ENCODE results near the gene C1QTNF5. TPM values are rescaled to one million over a fixed set of nuclear protein-coding genes. Genes with fewer than 3 reads are reported as not detected.

The C1QTNF5 gene
- total RNA-seq, 1 experiment from 2014 or later = 0.33 TPM

DNA sequence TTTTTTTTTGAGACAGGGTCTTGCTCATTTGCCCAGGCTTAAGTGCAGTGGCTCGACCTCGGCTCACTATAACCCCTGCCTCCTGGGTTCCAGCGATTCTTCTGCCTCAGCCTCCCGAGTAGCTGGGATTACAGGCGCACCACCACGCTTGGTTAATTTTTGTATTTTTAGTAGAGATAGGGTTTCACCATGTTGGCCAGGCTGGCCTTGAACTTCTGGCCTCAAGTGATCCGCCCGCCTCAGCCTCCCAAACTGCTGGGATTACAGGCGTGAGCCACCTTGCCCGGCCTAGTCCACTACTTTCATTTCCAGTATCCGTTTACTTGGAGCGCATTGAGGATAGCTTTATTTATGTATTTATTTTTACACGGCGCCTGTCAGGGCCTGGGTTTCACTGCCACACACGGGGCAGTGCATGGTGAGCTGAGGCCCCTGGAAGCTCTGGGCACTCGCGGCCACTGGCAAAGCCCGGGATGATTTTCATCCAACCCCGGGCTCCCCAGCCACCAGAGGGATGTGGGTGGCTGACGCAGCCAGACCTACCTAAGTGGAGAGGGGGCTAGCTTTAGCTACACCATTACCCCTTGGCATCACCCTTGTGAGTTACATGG is 17.7 kb downstream of the C1QTNF5 start:
- DNase-seq = no peak
- no peak overlapping the region for H2BK15ac ChIP-seq (ENCODE audit: low read depth, low read length)
- no peak overlapping the region for H2BK5ac ChIP-seq (ENCODE audit: insufficient read length, low read length)
- H2BK120ac ChIP-seq (ENCODE audit: low read depth, low read length, poor library complexity, severe bottlenecking) = no peak overlapping the region
- no peaks in the 10 kb centered on the region; a peak in 1 of 5 replicates for H3K9me3 Mint-ChIP-seq
- no peak overlapping the region for H4K5ac ChIP-seq (ENCODE audit: insufficient read length, low read depth, low read length)
- no peak overlapping the region for H3K23ac ChIP-seq (ENCODE audit: insufficient read length, low read depth, low read length)
- no peak overlapping the region for H3K4me3 Mint-ChIP-seq
- no peaks in the 10 kb centered on the region for H3K79me2 ChIP-seq (ENCODE audit: insufficient read depth, low read length)
- no peak overlapping the region for H3K4ac ChIP-seq (ENCODE audit: low read depth, low read length)
- no peak overlapping the region for H3K14ac ChIP-seq (ENCODE audit: insufficient read depth, low read length)
- peaks cover 12% of the 10 kb centered on the region for H3K23me2 ChIP-seq (ENCODE audit: insufficient read length, low read depth, low read length, poor library complexity, severe bottlenecking)
- H3K9ac ChIP-seq (ENCODE audit: extremely low read depth, insufficient read length, low read length) = no peak overlapping the region
- no peaks in the 10 kb centered on the region for H3K36me3 Mint-ChIP-seq (ENCODE audit: insufficient read depth in 1 of 3, low read depth in 3 of 3)
- peaks cover 34 to 36% of the 10 kb centered on the region in 2 experiments for H3K4me1 Mint-ChIP-seq
- no CpG with 5 or more reads among the region's 20 CpGs for WGBS (ENCODE audit: extremely low coverage, insufficient read length, low lambda C conversion rate)
- H3K79me1 ChIP-seq (ENCODE audit: insufficient read depth, low read depth, low read length, poor library complexity, severe bottlenecking) = no peaks in the 10 kb centered on the region
- no peak overlapping the region for H3K56ac ChIP-seq (ENCODE audit: insufficient read length, low read depth, low read length)
- H3K27me3 ChIP-seq (ENCODE audit: insufficient read depth, low read length) = no peaks in the 10 kb centered on the region
- no peak overlapping the region for H2AK5ac ChIP-seq (ENCODE audit: insufficient read length, low read length)
- no peak for TF ChIP-seq CTCF (conservative IDR thresholded peaks at IDR 0.05)
- H4K20me1 ChIP-seq (ENCODE audit: control insufficient read depth, insufficient read depth, insufficient read length) = no peaks in the 10 kb centered on the region
- H3K27ac ChIP-seq (ENCODE audit: insufficient read length, low read depth, low read length) = no peak overlapping the region
- H2AFZ ChIP-seq (ENCODE audit: low read length) = no peak overlapping the region
- no peak overlapping the region for H3T11ph ChIP-seq (ENCODE audit: low read length)
- peaks cover 3% of the 10 kb centered on the region for H3K27me3 Mint-ChIP-seq (ENCODE audit: low read depth)
- no peak overlapping the region for H4K8ac ChIP-seq (replicated peaks; ENCODE audit: insufficient read length, low read depth, low read length)
- no peak overlapping the region for H3K27ac Mint-ChIP-seq
- no peak overlapping the region for H3K18ac ChIP-seq (ENCODE audit: insufficient read length, low read depth, low read length)
- H2BK20ac ChIP-seq (ENCODE audit: low read depth, low read length, poor library complexity, severe bottlenecking) = no peak overlapping the region
- no peak overlapping the region for H2BK12ac ChIP-seq (ENCODE audit: insufficient read length, low read depth, low read length)
- H3K9me3 ChIP-seq (ENCODE audit: control insufficient read depth, low read depth, low read length) = no peaks in the 10 kb centered on the region
- H3K4me2 ChIP-seq (ENCODE audit: insufficient read depth, insufficient read length, low read length) = no peak overlapping the region
- peaks cover 15% of the 10 kb centered on the region; the same call in 1 of the 2 replicates for H3K4me1 ChIP-seq (ENCODE audit: insufficient read depth, low read length)
- H4K91ac ChIP-seq (ENCODE audit: insufficient read length, low read depth, low read length) = no peak overlapping the region

Data from H9 (cell line).